ENCODE measurements around the gene ZNF575.

ZNF575 gene

DNA sequence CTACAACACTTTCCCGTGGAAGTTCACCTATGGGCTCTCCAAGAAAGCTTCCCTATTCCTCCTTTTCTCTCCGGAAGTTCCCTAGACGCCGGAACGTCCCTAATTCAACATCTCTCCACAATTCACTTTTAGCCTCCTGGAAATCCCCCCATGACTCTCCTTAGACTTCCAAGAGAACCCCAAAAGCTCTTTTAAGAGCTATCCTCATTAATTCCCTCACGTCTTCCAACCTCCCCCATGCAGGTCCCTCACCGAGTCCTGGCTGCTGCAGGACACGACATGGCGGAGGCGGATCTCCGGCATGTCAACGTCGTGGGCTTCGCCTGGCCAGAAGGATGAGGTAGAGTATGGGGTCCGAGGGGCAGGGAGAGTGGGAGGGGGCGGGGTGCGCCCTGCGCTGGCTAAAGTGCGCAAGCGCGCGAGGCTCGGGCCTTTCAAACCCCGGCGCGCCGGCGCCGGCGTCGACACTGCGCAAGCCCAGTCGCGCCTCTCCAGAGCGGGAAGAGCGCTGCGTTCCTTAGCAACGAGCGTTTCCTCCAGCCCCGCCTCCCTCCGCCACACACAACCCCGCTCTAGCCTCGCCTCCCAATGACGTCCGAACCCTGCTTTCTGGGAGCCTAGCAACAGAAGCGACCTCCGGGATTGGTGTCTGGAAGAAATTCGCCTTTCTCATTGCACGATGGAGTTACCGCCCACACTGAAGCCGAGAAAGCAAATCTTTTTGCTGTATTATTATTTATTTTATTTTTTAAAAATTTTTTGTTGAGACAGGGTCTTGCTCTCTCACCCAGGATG is 42.4 kb downstream of the ZNF575 start, which contains the start of the genes PINLYP and XRCC1:
Gene PINLYP, plus strand, starts transcription at position 646 of the 795 bp plus-strand sequence. CDS start 1,391 bp downstream, outside the sequence.
Gene XRCC1, minus strand, starts transcription at position 372 of the 795 bp plus-strand sequence. Its CDS starts 69 bp downstream, at position 303.
- peak; percentile 98 for DNase-seq

DNA sequence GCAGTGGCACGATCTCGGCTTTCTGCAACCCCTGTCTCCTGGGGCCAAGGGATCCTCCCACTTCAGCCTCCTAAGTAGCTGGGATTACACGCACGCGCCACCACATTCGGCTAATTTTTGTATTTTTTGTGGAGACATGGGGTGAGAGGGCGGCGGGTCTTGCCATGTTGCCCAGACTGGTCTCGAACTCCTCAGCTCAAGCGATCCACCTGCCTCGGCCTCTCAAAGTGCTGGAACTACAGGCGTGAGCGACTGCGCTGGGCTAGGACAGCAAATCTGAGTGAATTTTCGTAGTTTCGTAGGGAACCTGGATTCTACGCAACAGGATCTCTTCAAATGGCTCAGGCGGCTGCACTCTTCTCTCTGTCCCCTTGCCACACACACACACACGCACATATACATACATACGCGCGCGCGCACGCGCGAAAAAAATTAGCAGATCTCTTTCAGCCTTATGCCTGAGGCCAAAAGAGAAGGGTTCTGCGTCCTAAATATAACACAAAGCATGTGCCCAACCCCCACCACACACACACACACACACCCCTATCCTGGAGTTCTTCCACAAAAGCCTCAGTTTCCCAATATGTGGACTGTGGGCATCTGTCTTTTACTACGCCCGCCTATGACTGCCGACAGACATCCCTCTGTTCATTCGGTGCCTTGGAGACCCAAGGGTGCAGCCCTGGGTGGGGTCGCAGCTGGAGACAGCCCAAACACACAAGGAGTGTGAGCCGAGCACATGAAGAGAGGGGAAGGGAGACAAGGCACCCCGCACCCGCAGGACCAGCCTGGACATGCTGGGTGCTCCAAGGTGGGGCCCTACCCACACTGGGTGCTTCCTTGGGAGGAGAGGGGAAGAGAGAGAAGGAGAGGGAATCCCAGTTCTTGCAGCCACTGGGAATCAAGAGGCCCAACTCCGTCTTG is 43.2 kb downstream of the ZNF575 start:
- no peak for DNase-seq

DNA sequence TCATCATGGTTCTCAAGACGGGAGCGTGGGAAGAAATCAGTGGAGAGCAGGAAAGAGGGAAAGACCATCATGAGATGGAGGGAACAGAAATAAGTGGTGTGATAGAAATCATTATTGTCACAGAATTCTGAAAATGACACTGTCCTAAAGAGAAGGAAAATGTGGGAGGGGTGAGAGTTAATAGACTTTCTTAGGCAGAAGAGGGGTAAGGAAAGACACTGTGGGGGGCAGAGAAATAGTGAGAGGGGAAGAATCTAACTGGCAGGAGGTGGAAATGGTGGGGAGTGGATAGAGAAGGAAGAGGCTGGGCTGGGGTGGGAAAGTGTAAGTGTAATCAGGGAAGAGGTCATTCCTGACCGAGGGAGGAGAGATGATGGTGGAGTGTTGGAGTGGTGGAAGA is 45.8 kb downstream of the ZNF575 start:
- no peak for DNase-seq

DNA sequence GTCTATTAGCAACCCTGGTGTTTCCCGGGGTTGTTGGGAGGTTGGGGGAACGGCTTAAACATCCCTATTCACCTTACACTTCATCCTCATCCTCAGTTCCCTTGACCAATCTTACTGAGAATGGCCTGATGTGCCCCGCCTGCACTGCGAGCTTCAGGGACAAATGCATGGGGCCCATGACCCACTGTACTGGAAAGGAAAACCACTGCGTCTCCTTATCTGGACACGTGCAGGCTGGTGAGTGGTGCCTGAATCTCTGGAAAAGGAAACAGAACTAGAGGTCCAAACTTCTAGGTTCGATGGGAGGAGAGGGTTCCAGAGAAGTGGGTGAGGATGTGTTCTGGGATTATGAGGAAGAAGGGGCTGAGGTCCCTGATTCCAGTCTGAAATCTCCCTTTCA is 48.5 kb downstream of the ZNF575 start:
- no peak for DNase-seq

DNA sequence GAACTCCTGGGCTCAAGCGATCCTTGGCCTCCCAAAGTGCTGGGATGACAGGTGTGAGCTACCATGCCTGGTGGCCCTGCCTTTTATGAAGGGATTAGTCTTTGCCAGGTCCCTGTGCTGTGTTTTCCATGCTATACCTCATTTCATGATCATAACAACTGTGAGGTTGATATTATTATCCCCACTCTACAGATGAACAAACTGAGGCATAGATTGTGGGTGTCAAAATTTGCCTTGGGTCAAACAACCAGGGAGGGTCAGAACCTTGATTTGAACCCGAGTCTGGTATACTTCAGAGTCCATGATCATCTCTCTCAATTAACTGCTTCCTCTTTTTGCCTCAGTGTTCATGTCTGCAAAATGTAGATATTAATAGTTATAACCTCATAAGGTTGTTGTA is 49.5 kb downstream of the ZNF575 start:
- DNase-seq, result no peak

DNA sequence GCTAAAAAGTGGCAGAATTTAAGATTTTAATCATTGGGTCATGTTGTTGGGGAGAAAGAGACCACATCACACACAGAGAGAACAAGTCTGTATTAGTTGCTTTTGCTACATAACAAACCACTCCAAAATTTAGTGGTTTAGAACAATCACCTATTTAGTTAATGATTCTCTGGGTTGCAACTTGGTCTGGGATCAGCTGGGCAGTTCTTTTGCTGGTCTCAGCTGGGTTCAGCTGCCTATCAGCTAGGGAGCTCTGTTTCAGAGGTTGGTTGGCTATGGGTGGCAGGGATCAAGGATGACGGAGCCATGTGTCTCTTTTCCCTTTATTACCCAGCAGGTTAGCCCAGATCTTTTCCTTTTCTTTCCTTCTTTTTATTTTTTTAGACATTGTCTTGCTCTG is 51.5 kb downstream of the ZNF575 start:
- no peak for DNase-seq

Data from NCI-H2081 (cell line).